ENCODE results near the gene REL.

- TF ChIP-seq, protein P1, sequence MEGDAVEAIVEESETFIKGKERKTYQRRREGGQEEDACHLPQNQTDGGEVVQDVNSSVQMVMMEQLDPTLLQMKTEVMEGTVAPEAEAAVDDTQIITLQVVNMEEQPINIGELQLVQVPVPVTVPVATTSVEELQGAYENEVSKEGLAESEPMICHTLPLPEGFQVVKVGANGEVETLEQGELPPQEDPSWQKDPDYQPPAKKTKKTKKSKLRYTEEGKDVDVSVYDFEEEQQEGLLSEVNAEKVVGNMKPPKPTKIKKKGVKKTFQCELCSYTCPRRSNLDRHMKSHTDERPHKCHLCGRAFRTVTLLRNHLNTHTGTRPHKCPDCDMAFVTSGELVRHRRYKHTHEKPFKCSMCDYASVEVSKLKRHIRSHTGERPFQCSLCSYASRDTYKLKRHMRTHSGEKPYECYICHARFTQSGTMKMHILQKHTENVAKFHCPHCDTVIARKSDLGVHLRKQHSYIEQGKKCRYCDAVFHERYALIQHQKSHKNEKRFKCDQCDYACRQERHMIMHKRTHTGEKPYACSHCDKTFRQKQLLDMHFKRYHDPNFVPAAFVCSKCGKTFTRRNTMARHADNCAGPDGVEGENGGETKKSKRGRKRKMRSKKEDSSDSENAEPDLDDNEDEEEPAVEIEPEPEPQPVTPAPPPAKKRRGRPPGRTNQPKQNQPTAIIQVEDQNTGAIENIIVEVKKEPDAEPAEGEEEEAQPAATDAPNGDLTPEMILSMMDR (IDR thresholded peaks at IDR 0.05) = no peak
- TF ChIP-seq POLR2A (IDR thresholded peaks at IDR 0.05) (no peak), EP300 (IDR thresholded peaks at IDR 0.05) (no peak)
Observed at GRCh38 chr2:60925994-60926740, 44.8 kb downstream of the REL start.

All from tibial nerve (tissue), 4 donors.